ENCODE results near the gene ARHGAP6.

GRCh38 chrX:11670316-11670715, 4.6 kb upstream of the ARHGAP6 start:
- no peak for TF ChIP-seq POLR2A (IDR thresholded peaks at IDR 0.05)
- no peak for TF ChIP-seq CTCF (IDR thresholded peaks at IDR 0.05)
- TF ChIP-seq POLR2AphosphoS5 (IDR thresholded peaks at IDR 0.05): no peak
